Measurements from ENCODE around the gene CREB1.

CREB1 gene

DNA sequence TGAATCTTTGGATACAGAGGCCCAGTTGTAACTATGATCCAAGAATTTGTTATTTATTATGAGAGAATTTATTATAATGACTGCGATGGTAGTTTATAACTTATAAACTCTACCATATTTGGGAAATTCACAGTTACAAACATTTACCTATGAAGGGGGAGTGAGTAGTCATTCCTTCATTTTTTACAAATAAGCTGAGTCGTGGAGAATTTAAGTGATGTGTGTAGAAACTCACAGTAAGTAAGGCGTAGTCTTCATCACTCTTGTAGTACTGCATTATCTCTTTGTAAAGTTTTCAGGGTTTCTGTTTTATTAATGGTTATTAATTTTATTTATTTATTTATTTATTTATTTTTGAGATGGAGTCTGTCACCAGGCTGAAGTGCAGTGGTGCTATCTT lies 13.5 kb downstream of the CREB1 start:
- no peak for DNase-seq

- no peak for DNase-seq
These were observed 17.1 kb downstream of the CREB1 start for GRCh38 chr2:207546822-207547221.

GRCh38 chr2:207549145-207549544 lies 19.4 kb downstream of the CREB1 start:
- DNase-seq: no peak

- peak; percentile 38 for DNase-seq
These were observed 28.3 kb downstream of the CREB1 start for GRCh38 chr2:207558079-207558491.

DNA sequence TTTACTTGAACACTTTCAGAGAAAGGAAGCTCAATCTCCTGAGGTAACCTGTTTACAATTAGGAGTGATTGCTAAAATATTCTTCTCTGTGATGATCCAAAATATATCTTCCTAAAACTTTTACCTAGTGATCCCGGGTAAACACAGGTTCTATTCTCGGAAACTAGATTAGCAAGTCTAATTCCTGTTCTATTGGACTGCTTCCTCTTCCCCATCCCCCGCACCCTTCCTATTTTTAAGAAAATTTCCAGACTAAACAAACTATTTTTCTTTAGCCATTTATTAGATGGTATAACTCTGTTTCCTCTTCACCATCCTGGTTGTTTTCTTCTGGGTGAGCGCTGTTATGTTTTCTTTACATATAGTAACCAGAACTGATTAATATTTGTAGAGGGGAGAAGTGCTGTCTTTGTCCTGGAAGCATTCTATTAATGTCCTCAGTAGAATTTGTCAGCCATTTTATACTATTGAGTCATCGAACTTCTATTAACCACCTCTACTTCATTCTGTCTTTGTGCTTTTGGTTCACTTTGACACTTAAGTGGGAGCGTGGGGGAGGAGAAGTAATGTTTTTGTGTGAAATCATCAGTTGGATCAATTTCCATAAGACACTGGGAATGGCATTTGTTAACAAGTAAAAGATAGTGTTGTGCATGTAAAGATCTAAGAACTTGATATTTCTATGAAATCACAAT lies 31.8 kb downstream of the CREB1 start:
- DNase-seq: no peak

GRCh38 chr2:207565736-207566500 lies 36.2 kb downstream of the CREB1 start:
- no peak for DNase-seq

GRCh38 chr2:207567671-207568070 lies 37.9 kb downstream of the CREB1 start:
- DNase-seq: no peak

DNA sequence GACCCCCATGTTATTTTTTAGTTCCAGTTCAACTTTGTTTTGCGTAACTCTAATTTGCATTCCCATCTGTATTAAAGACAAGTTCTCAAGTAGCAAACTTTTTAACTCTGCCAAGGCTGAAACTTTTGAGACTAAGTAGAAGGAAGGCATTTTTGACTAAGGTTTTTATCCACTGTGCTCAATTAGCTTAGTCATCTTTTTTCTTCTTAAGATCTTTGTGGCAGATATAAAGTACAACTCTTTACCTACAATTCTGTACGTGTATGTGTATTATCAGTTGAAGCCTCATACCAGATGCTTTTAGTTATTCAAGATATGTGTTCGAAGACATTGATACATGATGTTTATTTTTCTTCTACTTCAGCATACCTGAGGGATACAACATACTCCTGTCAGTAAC lies 41.6 kb downstream of the CREB1 start:
- DNase-seq: no peak

DNA sequence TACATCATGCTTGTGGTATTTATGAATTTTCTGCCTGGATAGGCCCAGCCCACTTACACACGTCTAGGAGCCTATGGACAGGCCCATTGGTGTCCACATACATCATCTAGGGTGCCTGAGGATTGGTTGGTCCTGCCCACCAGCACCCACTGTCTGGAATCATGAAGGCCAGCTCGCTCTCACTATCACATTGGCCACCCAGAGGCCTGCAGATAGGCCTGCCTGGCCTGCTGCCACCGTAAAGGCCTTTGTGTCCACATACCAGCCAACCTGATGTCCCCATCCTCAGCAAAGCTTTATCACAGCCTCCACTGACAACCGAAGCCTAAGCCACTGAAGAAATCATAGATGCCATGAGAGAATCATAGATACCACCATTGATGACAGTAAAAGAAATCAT lies 55.2 kb downstream of the CREB1 start:
- no peak for DNase-seq

- no peak for DNase-seq
These were observed 57.5 kb downstream of the CREB1 start for GRCh38 chr2:207587305-207587704.

GRCh38 chr2:207589143-207589542 lies 59.4 kb downstream of the CREB1 start:
- DNase-seq: no peak

GRCh38 chr2:207593277-207593676 lies 63.5 kb downstream of the CREB1 start:
- no peak for DNase-seq

DNA sequence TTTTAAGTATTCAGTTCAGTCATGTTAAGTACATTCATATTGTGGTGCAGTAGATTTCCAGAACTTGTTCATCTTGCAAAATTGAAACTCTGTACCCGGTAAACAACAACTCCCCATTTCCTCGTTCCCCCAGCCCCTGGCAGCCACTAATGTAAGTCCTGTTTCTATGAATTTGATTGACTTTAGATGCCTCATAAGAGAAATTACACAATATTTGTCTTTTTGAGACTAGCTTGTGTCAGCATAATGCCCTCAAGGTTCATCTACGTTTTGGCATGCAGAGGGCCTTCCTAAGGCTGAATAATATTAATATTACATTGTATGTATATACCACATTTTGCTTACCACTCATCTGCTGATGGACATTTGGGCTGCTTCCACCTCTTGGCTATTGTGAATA lies 64.5 kb downstream of the CREB1 start:
- no peak for DNase-seq

- DNase-seq: no peak
These were observed 65.0 kb downstream of the CREB1 start for GRCh38 chr2:207594731-207595130.

DNA sequence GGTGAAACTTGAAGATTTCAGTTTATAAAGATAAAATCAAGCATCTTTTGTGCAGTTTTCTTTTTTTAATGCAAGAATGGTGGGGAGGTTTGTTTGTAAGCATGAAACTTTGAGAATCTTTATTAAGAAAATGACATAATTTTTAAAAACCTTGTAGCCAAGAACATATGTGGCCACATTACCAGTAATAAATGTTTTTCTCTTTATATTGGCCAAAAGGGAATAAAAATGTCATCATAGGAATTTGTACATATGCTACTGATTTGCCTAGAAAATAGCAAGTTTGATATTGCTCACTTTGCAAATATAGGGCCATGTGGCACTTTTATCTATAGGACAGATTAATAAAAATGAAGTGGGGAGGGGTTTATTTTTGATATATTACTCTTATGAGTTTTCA lies 69.9 kb downstream of the CREB1 start:
- DNase-seq: no peak

GRCh38 chr2:207600231-207600630 lies 70.5 kb downstream of the CREB1 start:
- no peak for DNase-seq

GRCh38 chr2:207601774-207602173 lies 72.0 kb downstream of the CREB1 start:
- no peak for DNase-seq

DNA sequence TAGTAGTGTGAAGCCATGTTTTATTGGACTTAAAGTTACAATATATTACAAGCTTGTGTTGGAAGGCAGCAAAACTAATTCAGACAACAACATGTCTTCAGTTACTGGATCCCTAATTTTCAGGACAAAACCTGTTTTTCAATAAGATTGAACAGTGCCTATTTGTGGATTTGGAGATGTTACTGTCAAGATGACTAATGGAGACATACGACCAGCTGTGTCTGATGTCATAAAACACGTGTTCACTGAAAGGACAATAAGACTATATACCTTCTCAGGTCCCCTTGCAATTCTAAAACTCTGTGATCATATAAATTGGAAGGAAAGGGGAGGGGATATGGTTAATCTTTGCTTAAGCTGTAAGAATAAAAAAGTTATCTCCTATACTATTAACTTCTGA lies 73.7 kb downstream of the CREB1 start:
- DNase-seq: no peak

GRCh38 chr2:207606399-207606798 lies 76.6 kb downstream of the CREB1 start:
- no peak for DNase-seq

DNA sequence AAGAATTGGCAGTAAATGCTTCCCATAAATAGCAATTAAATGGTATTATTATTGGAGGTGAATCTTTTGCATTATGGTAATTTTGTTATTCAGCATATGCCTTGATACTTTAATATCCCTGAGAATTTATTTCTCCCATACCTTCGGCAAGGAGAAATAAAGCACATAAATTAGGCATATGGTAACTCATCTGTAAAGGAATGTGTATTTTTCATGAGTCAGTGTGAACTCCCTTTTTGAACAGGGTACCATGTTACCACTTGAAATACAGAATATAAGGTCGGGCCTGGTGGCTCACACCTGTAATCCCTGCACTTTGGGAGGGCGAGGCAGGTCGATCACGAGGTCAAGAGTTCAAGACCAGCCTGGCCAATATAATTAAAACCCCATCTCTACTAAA lies 77.1 kb downstream of the CREB1 start:
- no peak for DNase-seq

DNA sequence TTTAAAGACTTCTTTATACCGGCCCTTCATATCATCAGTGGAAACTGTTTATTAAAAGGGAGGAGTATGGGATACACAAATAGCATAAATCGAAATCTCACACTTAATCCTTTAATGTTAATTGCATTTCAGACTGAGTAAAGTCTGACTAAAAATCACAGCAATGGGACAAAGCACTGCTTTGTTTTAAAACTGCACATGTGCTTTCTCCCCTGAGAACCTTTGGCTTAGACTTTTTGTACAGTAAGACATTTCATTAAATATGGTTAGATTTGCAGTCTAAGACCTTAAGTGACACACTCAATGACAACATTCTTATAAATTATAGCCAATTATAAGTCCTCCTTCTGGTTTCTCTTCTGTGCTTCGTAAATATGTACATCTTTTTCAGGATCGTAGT lies 83.0 kb downstream of the CREB1 start:
- DNase-seq: no peak

- no peak for DNase-seq
These were observed 85.1 kb downstream of the CREB1 start for GRCh38 chr2:207614824-207615223.

- DNase-seq: no peak
These were observed 86.4 kb downstream of the CREB1 start for GRCh38 chr2:207616185-207616584.

DNA sequence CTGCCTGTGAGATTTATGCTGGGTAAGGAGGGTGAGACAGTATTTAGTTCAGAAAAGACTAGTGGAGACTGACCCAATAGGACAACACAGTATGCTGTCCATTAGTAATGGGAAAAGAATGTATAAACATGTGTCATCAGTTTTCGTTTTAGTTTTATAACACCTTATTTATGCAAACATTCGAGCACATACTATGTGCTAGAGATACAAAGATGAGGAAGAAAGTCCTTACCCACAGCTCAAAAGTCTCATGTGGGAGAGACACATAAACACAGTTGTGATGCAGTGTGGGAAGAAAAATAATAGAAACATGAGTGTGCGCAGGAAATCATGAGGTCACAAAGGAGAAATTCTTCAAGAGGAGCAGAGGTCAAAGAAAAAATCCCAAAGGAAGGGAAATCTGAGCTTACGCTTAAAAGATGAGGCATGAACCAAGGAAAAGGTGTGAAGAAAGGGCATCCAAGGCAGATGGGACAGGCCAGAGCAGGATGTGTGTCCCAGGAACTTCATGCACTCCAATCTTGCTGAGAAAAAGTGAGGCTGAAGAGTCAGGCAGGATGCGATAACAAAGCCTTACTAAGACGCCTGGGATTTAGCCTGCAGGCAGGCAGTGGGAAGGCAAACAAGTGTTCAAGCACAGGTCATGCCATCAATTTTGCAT lies 87.4 kb downstream of the CREB1 start:
- DNase-seq: no peak
